ENCODE results near the gene HSFX3. TPM values are rescaled to one million over a fixed set of nuclear protein-coding genes. Genes with fewer than 3 reads are reported as not detected.

The HSFX3 gene
- total RNA-seq, 1 experiment from 2014 or later: not detected

DNA sequence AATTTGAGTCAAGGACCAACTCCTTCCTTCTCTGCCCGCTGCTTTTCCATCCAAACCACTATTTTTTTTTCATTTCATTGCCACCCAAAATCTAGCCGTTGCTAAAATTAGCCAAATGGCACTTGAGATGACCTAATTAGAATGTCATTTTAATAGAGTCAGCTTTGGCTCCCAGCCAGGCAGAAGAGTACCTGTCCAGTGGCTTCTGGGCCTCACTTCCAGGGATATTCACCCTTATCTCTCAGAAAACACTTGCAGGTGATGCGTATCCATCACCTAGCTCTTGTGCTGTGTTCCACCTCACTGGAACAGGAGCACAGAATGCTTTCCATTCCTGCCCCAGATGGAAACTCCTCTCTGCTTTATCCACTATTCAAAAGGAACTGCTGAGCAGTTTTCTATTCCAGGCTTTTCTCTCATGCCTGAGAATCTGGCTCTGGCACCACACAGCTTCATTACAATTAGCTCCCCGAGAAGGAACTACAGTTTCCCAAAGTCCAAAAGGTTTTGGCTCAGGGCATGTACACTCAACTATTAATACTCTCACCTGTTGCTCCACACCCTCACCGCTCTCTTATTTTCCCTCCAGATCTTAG is 19.1 kb upstream of the HSFX3 start:
- TF ChIP-seq, protein P1, sequence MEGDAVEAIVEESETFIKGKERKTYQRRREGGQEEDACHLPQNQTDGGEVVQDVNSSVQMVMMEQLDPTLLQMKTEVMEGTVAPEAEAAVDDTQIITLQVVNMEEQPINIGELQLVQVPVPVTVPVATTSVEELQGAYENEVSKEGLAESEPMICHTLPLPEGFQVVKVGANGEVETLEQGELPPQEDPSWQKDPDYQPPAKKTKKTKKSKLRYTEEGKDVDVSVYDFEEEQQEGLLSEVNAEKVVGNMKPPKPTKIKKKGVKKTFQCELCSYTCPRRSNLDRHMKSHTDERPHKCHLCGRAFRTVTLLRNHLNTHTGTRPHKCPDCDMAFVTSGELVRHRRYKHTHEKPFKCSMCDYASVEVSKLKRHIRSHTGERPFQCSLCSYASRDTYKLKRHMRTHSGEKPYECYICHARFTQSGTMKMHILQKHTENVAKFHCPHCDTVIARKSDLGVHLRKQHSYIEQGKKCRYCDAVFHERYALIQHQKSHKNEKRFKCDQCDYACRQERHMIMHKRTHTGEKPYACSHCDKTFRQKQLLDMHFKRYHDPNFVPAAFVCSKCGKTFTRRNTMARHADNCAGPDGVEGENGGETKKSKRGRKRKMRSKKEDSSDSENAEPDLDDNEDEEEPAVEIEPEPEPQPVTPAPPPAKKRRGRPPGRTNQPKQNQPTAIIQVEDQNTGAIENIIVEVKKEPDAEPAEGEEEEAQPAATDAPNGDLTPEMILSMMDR (conservative IDR thresholded peaks at IDR 0.05): no peak
- no peak for DNase-seq
- H2BK15ac ChIP-seq (ENCODE audit: low read depth, low read length): no peak overlapping the region

More for the DNA sequence above, 19.1 kb upstream of the HSFX3 start:
- H3K23ac ChIP-seq (ENCODE audit: insufficient read length, low read depth, low read length): no peak overlapping the region
- no peak overlapping the region for H2AK5ac ChIP-seq (ENCODE audit: insufficient read length, low read length)
- no peak overlapping the region for H2BK12ac ChIP-seq (ENCODE audit: insufficient read length, low read depth, low read length)
- no peak overlapping the region for H4K8ac ChIP-seq (replicated peaks; ENCODE audit: insufficient read length, low read depth, low read length)
- H3K9me3 ChIP-seq (ENCODE audit: control insufficient read depth, low read depth, low read length): peaks cover 48% of the 10 kb centered on the region
- no peaks in the 10 kb centered on the region for H3K27me3 ChIP-seq (ENCODE audit: insufficient read depth, low read length)
- no peaks in the 10 kb centered on the region for H3K79me1 ChIP-seq (ENCODE audit: insufficient read depth, low read depth, low read length, poor library complexity, severe bottlenecking)
- H4K20me1 ChIP-seq (ENCODE audit: control insufficient read depth, insufficient read depth, insufficient read length): no peaks in the 10 kb centered on the region
- H3K18ac ChIP-seq (ENCODE audit: insufficient read length, low read depth, low read length): no peak overlapping the region
- H3K9me3 Mint-ChIP-seq: peaks cover 57 to 61% of the 10 kb centered on the region in 2 experiments
- H3K27ac ChIP-seq (ENCODE audit: insufficient read length, low read depth, low read length): no peak overlapping the region
- H3K4me3 Mint-ChIP-seq: no peak overlapping the region
- no peak overlapping the region for H3K27ac Mint-ChIP-seq
- H2BK120ac ChIP-seq (ENCODE audit: low read depth, low read length, poor library complexity, severe bottlenecking): no peak overlapping the region
- H3K9ac ChIP-seq (ENCODE audit: extremely low read depth, insufficient read length, low read length): no peak overlapping the region
- no peaks in the 10 kb centered on the region for H3K4me1 ChIP-seq (ENCODE audit: insufficient read depth, low read length)
- H2BK20ac ChIP-seq (ENCODE audit: low read depth, low read length, poor library complexity, severe bottlenecking): no peak overlapping the region
- H3K4ac ChIP-seq (ENCODE audit: low read depth, low read length): no peak overlapping the region
- no peak overlapping the region for H4K5ac ChIP-seq (ENCODE audit: insufficient read length, low read depth, low read length)
- no peaks in the 10 kb centered on the region for H3K23me2 ChIP-seq (ENCODE audit: insufficient read length, low read depth, low read length, poor library complexity, severe bottlenecking)
- H3K56ac ChIP-seq (ENCODE audit: insufficient read length, low read depth, low read length): no peak overlapping the region
- no peak overlapping the region for H3T11ph ChIP-seq (ENCODE audit: low read length)
- no CpG with 5 or more reads among the region's 5 CpGs for WGBS (ENCODE audit: extremely low coverage, insufficient read length, low lambda C conversion rate)
- no peak overlapping the region for H2AFZ ChIP-seq (ENCODE audit: low read length)
- no peak overlapping the region for H3K14ac ChIP-seq (ENCODE audit: insufficient read depth, low read length)
- no peak overlapping the region for H3K4me2 ChIP-seq (ENCODE audit: insufficient read depth, insufficient read length, low read length)
- H3K4me1 Mint-ChIP-seq: peaks cover 26 to 40% of the 10 kb centered on the region in 2 experiments
- no peak overlapping the region for H4K91ac ChIP-seq (ENCODE audit: insufficient read length, low read depth, low read length)
- no peaks in the 10 kb centered on the region for H3K27me3 Mint-ChIP-seq (ENCODE audit: low read depth)
- peaks cover 0 to 4% (median 0%) of the 10 kb centered on the region in 3 experiments; a peak in 1 of 7 replicates for H3K36me3 Mint-ChIP-seq (ENCODE audit: insufficient read depth in 1 of 3, low read depth in 3 of 3)
- H2BK5ac ChIP-seq (ENCODE audit: insufficient read length, low read length): no peak overlapping the region
- H3K79me2 ChIP-seq (ENCODE audit: insufficient read depth, low read length): no peaks in the 10 kb centered on the region

All from H9 (cell line).